ENCODE measurements around the gene TNFAIP8. TPM values are rescaled to one million over a fixed set of nuclear protein-coding genes. Genes with fewer than 3 reads are reported as not detected.

TNFAIP8 gene
- total RNA-seq, 1 experiment from 2014 or later: 8.0 TPM

- Histone ChIP-seq H3K4me3 (ENCODE audit: low read depth in 2 of 2, low read length in 2 of 2) (no peak overlapping the region), H3K27ac (ENCODE audit: low read length) (no peak overlapping the region), H3K36me3 (ENCODE audit: control insufficient read depth, insufficient read depth, low read length) (no peaks in the 10 kb centered on the region), H3K9me3 (ENCODE audit: control insufficient read depth, insufficient read depth, low read depth, low read length) (no peaks in the 10 kb centered on the region), H3K4me1 (ENCODE audit: control insufficient read depth, insufficient read depth, low read length) (no peaks in the 10 kb centered on the region), H3K27me3 (ENCODE audit: control insufficient read depth, insufficient read depth, low read length) (no peaks in the 10 kb centered on the region)
- CTCF ChIA-PET: interaction anchor here (0.6 to 0.7 kb wide), 3 partner anchors 88 to 204 kb away, joined by 3 to 6 read pairs (median 5); no protein-coding TSS in a partner anchor
- no peak for TF ChIP-seq SIN3A (IDR thresholded peaks at IDR 0.05; ENCODE audit: borderline replicate concordance, insufficient read depth, low read depth, low read length)
- TF ChIP-seq, protein P1, sequence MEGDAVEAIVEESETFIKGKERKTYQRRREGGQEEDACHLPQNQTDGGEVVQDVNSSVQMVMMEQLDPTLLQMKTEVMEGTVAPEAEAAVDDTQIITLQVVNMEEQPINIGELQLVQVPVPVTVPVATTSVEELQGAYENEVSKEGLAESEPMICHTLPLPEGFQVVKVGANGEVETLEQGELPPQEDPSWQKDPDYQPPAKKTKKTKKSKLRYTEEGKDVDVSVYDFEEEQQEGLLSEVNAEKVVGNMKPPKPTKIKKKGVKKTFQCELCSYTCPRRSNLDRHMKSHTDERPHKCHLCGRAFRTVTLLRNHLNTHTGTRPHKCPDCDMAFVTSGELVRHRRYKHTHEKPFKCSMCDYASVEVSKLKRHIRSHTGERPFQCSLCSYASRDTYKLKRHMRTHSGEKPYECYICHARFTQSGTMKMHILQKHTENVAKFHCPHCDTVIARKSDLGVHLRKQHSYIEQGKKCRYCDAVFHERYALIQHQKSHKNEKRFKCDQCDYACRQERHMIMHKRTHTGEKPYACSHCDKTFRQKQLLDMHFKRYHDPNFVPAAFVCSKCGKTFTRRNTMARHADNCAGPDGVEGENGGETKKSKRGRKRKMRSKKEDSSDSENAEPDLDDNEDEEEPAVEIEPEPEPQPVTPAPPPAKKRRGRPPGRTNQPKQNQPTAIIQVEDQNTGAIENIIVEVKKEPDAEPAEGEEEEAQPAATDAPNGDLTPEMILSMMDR (IDR thresholded peaks at IDR 0.05): no peak
- no peak for TF ChIP-seq POLR2AphosphoS5 (IDR thresholded peaks at IDR 0.05; ENCODE audit: low read depth, low read length)
- no peak for TF ChIP-seq TCF7L2 (IDR thresholded peaks at IDR 0.05; ENCODE audit: low read depth, low read length)
- TF ChIP-seq, protein P2, sequence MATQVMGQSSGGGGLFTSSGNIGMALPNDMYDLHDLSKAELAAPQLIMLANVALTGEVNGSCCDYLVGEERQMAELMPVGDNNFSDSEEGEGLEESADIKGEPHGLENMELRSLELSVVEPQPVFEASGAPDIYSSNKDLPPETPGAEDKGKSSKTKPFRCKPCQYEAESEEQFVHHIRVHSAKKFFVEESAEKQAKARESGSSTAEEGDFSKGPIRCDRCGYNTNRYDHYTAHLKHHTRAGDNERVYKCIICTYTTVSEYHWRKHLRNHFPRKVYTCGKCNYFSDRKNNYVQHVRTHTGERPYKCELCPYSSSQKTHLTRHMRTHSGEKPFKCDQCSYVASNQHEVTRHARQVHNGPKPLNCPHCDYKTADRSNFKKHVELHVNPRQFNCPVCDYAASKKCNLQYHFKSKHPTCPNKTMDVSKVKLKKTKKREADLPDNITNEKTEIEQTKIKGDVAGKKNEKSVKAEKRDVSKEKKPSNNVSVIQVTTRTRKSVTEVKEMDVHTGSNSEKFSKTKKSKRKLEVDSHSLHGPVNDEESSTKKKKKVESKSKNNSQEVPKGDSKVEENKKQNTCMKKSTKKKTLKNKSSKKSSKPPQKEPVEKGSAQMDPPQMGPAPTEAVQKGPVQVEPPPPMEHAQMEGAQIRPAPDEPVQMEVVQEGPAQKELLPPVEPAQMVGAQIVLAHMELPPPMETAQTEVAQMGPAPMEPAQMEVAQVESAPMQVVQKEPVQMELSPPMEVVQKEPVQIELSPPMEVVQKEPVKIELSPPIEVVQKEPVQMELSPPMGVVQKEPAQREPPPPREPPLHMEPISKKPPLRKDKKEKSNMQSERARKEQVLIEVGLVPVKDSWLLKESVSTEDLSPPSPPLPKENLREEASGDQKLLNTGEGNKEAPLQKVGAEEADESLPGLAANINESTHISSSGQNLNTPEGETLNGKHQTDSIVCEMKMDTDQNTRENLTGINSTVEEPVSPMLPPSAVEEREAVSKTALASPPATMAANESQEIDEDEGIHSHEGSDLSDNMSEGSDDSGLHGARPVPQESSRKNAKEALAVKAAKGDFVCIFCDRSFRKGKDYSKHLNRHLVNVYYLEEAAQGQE (IDR thresholded peaks at IDR 0.05; ENCODE audit: insufficient read depth in 1 of 2, low read depth in 2 of 2, low read length in 1 of 2): no peak
- intact Hi-C loops (cut with micrococcal nuclease; ENCODE audit: unreplicated experiment) (no loop called here), in situ Hi-C loops (cut with HindIII; ENCODE audit: low pct_unique_long_range_greater_than_20kb, low sequenced_read_pairs) (no loop called here)
- no peak for ATAC-seq
- DNase-seq (ENCODE audit: low read depth, low spot score): no peak
- POLR2A ChIA-PET: no interaction called here
- no TSS peak for BruUV-seq (replicated peaks)
Measured at GRCh38 chr5:119316086-119316485, 39.7 kb upstream of the TNFAIP8 start.

- no TSS peak for BruUV-seq (replicated peaks)
- H3K9me3 ChIP-seq (ENCODE audit: control insufficient read depth, insufficient read depth, low read depth, low read length): no peaks in the 10 kb centered on the region
- no peak for ATAC-seq
- in situ Hi-C loops (cut with HindIII; ENCODE audit: low pct_unique_long_range_greater_than_20kb, low sequenced_read_pairs): no loop called here
- POLR2A ChIA-PET: no interaction called here
- H3K4me3 ChIP-seq (ENCODE audit: low read depth in 2 of 2, low read length in 2 of 2): no peak overlapping the region
- no peak for DNase-seq (ENCODE audit: low read depth, low spot score)
- H3K27ac ChIP-seq (ENCODE audit: low read length): no peak overlapping the region
- intact Hi-C loops (cut with micrococcal nuclease; ENCODE audit: unreplicated experiment): no loop called here
- H3K27me3 ChIP-seq (ENCODE audit: control insufficient read depth, insufficient read depth, low read length): no peaks in the 10 kb centered on the region
- no peaks in the 10 kb centered on the region for H3K36me3 ChIP-seq (ENCODE audit: control insufficient read depth, insufficient read depth, low read length)
- CTCF ChIA-PET: no interaction called here
- H3K4me1 ChIP-seq (ENCODE audit: control insufficient read depth, insufficient read depth, low read length): no peaks in the 10 kb centered on the region; the same call in 1 of the 2 replicates
- TF ChIP-seq SIN3A (IDR thresholded peaks at IDR 0.05; ENCODE audit: borderline replicate concordance, insufficient read depth, low read depth, low read length) (no peak), TCF7L2 (IDR thresholded peaks at IDR 0.05; ENCODE audit: low read depth, low read length) (no peak), POLR2AphosphoS5 (IDR thresholded peaks at IDR 0.05; ENCODE audit: low read depth, low read length) (no peak)
- TF ChIP-seq, protein P1 (IDR thresholded peaks at IDR 0.05): no peak
Measured at GRCh38 chr5:119316906-119317305, 38.9 kb upstream of the TNFAIP8 start.
